ENCODE data around the gene ERCC1.
A peak's percentile ranks its signal among the peaks of the same experiment; 100 is the strongest.

Gene ERCC1

GRCh38 chr19:45451850-45452387, 28.2 kb upstream of the ERCC1 start:
- Histone ChIP-seq H3K36me3 (ENCODE audit: control insufficient read depth, insufficient read depth, low read length) (no peaks in the 10 kb centered on the region), H3K4me3 (replicated peaks; ENCODE audit: low read depth, low read length) (no peak overlapping the region), H3K27me3 (replicated peaks; ENCODE audit: control insufficient read depth, insufficient read depth, low read length) (no peaks in the 10 kb centered on the region)
- no peak for DNase-seq (ENCODE audit: extremely low read depth, insufficient read length)
- no peak for TF ChIP-seq CTCF (IDR thresholded peaks at IDR 0.05; ENCODE audit: insufficient read depth, low read length, poor library complexity, severe bottlenecking)

- H3K27me3 ChIP-seq (replicated peaks; ENCODE audit: control insufficient read depth, insufficient read depth, low read length) = no peaks in the 10 kb centered on the region
- no peaks in the 10 kb centered on the region for H3K36me3 ChIP-seq (ENCODE audit: control insufficient read depth, insufficient read depth, low read length)
- TF ChIP-seq CTCF (IDR thresholded peaks at IDR 0.05; ENCODE audit: insufficient read depth, low read length, poor library complexity, severe bottlenecking) = no peak
- H3K4me3 ChIP-seq (replicated peaks; ENCODE audit: low read depth, low read length) = peak overlapping the region; percentile 74
- DNase-seq (ENCODE audit: extremely low read depth, insufficient read length) = peak; percentile 54
These were observed 27.6 kb upstream of the ERCC1 start for GRCh38 chr19:45451131-45451849.

- Histone ChIP-seq H3K36me3 (ENCODE audit: control insufficient read depth, insufficient read depth, low read length) (no peaks in the 10 kb centered on the region), H3K27me3 (replicated peaks; ENCODE audit: control insufficient read depth, insufficient read depth, low read length) (no peaks in the 10 kb centered on the region), H3K4me3 (replicated peaks; ENCODE audit: low read depth, low read length) (peak overlapping the region; percentile 56)
- TF ChIP-seq CTCF (IDR thresholded peaks at IDR 0.05; ENCODE audit: insufficient read depth, low read length, poor library complexity, severe bottlenecking) = no peak
- DNase-seq (ENCODE audit: extremely low read depth, insufficient read length) = no peak
These were observed 26.3 kb upstream of the ERCC1 start for GRCh38 chr19:45450012-45450333.

GRCh38 chr19:45448887-45449299, 25.2 kb upstream of the ERCC1 start:
- H3K4me3 ChIP-seq (replicated peaks; ENCODE audit: low read depth, low read length) = no peak overlapping the region
- no peak for TF ChIP-seq CTCF (IDR thresholded peaks at IDR 0.05; ENCODE audit: insufficient read depth, low read length, poor library complexity, severe bottlenecking)
- no peaks in the 10 kb centered on the region for H3K36me3 ChIP-seq (ENCODE audit: control insufficient read depth, insufficient read depth, low read length)
- no peak for DNase-seq (ENCODE audit: extremely low read depth, insufficient read length)
- H3K27me3 ChIP-seq (replicated peaks; ENCODE audit: control insufficient read depth, insufficient read depth, low read length) = no peaks in the 10 kb centered on the region

GRCh38 chr19:45448425-45448756, 24.7 kb upstream of the ERCC1 start:
- no peak for TF ChIP-seq CTCF (IDR thresholded peaks at IDR 0.05; ENCODE audit: insufficient read depth, low read length, poor library complexity, severe bottlenecking)

GRCh38 chr19:45446944-45447343, 23.2 kb upstream of the ERCC1 start:
- no peak for TF ChIP-seq CTCF (IDR thresholded peaks at IDR 0.05; ENCODE audit: insufficient read depth, low read length, poor library complexity, severe bottlenecking)
- DNase-seq (ENCODE audit: extremely low read depth, insufficient read length) = no peak

More at GRCh38 chr19:45448425-45448756, 24.7 kb upstream of the ERCC1 start:
- no peak overlapping the region for H3K4me3 ChIP-seq (replicated peaks; ENCODE audit: low read depth, low read length)
- H3K36me3 ChIP-seq (ENCODE audit: control insufficient read depth, insufficient read depth, low read length) = no peaks in the 10 kb centered on the region
- DNase-seq (ENCODE audit: extremely low read depth, insufficient read length) = no peak
- H3K27me3 ChIP-seq (replicated peaks; ENCODE audit: control insufficient read depth, insufficient read depth, low read length) = no peaks in the 10 kb centered on the region

More at GRCh38 chr19:45446944-45447343, 23.2 kb upstream of the ERCC1 start:
- Histone ChIP-seq H3K36me3 (ENCODE audit: control insufficient read depth, insufficient read depth, low read length) (no peaks in the 10 kb centered on the region), H3K27me3 (replicated peaks; ENCODE audit: control insufficient read depth, insufficient read depth, low read length) (no peaks in the 10 kb centered on the region), H3K4me3 (replicated peaks; ENCODE audit: low read depth, low read length) (no peak overlapping the region)

Data from GM06990 (cell line).